ENCODE data around the gene HS3ST1.

HS3ST1 gene

DNA sequence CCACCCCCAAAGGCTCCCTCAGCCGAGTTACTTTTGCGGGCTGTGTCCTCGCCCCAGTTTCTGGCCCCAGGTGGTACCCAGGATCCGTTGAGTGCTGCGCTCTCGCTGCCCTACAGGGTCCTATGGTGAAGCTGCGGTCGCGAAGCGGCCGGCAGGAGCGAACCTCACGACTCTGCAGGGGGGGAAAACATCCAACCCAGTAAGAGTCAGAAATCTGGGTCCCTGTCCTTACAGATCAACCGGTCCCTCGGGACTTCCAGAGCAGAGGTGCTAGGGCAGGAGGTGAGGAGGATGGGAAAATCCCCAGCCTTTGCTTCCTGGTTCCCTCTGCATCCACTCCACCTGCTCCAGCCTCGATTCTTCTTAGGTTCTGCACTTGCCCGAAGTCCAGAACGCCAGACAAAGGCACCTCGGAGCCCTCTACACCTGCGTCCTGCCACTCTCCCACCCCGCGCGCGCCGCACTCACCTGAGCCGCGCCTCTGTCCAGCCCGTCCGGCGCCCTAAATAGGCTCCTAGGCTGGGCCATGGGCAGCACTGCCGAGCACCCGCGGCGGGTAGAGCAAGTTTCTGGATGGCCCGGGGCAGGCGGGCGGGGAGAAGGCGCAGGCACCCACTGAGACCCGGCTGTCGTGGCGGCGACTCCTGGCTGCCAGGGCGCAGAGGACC is at the start of gene HS3ST1:
Gene HS3ST1 (minus strand): TSS at position 664 of the 668 bp plus-strand sequence. CDS start 28,889 bp downstream, outside the sequence.
- no peak for DNase-seq (ENCODE audit: extremely low read depth in 1 of 2, low read depth in 1 of 2)

DNA sequence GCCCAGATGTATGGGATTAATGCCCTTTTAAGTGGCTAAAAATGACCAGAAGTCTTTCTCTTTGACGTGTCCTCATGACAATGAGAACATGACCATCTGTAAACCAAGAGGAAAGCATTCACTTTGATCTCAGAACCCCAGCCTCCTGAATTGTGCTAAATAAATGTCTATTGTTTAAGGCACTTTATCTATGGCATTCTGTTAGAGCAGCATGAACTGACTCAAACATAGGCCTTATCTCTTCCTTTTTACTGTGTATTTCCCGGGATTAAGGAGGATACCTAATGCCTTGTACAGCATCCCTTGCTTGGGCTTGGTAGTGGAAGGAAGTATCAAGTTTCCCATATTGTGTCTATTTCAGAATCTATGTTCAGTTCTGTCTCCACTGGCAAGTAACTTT is 47.2 kb upstream of the HS3ST1 start:
- no peak for DNase-seq (ENCODE audit: extremely low read depth in 1 of 2, low read depth in 1 of 2)

DNA sequence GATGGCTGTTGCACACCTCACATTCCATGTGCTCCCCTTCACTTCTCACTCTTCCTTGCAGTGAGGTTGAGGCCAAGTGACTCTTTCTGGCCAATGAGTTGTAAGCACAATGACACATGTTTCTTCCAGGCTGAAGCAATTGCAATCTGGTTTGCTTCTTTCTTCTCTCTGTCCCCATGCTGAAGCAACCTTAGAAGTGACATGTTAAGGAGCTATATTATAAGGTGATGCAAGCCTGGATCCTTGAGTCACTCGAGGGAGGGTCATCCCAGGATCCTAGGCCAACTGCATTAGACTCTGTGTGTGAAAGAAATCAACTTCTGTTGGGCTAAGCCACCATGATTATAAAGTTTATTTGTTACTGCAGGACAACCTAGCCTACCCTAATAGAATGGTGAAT is 45.5 kb upstream of the HS3ST1 start:
- DNase-seq (ENCODE audit: extremely low read depth in 1 of 2, low read depth in 1 of 2) = no peak

DNA sequence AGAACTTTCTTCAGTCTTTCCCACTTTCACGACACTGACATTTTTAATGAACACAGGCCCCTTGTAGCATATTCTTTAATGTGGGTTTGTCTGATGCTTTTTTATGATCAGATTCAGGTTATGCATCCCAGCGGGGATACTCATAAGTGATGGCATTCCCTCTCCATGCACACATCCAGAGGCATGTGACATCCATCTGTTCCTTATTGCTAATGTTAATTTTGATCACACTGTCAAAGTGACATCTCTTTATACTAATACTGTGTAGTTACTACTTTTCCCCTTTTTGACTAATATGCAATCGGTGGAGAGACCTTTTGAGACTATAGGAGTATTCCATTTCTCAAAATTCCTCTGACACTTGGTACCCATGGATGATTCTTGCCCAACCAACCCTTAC is 43.8 kb upstream of the HS3ST1 start:
- DNase-seq (ENCODE audit: extremely low read depth in 1 of 2, low read depth in 1 of 2) = no peak

DNA sequence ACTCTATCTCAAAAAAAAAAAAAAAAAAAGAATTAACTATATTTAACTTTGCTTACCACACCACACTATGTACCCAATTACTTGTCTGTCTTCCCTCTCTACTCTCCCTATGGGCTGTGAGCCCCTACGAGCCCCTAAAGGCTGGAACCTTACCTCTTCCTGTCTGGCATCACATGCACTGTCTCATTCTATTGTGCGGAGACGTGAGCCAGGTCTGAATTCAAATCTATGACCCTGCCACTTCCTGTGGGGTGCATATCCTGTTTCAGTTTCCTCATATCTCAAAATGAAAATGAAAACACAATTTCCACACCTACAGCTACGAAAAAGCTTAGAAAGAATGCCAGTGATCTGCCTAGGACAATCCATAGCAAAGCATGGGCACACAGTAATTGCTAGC is 42.9 kb upstream of the HS3ST1 start:
- DNase-seq (ENCODE audit: extremely low read depth in 1 of 2, low read depth in 1 of 2) = peak in 1 of 2 donors; percentile 5

DNA sequence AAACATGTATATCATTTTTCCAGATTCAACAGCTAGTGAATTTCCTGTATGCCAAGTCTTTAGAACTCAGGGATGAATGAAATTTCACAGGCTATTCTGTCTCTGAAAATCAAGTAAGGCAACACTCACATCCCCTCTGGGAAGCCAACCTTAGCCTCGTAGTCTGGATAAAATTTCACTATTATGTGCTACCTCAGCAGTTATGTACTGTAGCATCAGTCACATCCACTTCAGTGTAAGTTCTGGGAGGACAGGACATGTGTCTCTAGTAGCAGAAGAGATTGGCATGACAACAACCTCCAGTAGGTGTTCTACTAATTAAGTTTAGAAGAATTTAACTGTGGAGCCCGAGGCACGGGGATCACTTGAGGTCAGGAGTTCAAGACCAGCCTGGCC is 42.4 kb upstream of the HS3ST1 start:
- no peak for DNase-seq (ENCODE audit: extremely low read depth in 1 of 2, low read depth in 1 of 2)

DNA sequence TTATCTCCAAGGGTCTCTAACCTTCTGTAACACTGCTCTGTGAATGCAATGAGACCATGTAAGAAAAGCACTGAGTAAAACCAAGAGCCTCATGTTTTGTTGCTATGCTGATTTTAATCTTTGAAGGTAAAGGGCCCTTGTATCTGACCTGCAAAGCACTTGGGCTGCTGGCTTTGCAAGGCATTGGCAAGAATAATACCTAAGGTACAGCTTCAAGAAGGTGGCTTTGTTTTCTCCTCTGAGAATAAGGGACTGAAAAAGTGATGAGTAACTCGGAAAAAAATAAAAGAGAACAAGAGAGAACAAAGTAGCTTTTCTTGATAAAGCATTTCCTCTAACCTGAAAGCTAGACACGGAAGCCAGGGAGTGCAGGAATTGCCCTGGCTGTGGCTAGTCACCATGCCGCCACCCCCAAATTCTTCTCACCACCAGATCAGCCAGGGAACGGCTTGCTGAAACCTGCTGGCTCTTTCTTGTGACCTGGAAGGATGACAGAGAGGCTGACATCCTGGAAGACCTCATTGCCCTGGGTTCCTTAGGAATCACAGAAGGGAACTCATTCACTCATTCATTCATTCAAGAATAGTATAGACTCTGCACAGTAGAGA is 41.8 kb upstream of the HS3ST1 start:
- DNase-seq (ENCODE audit: extremely low read depth in 1 of 2, low read depth in 1 of 2) = no peak

DNA sequence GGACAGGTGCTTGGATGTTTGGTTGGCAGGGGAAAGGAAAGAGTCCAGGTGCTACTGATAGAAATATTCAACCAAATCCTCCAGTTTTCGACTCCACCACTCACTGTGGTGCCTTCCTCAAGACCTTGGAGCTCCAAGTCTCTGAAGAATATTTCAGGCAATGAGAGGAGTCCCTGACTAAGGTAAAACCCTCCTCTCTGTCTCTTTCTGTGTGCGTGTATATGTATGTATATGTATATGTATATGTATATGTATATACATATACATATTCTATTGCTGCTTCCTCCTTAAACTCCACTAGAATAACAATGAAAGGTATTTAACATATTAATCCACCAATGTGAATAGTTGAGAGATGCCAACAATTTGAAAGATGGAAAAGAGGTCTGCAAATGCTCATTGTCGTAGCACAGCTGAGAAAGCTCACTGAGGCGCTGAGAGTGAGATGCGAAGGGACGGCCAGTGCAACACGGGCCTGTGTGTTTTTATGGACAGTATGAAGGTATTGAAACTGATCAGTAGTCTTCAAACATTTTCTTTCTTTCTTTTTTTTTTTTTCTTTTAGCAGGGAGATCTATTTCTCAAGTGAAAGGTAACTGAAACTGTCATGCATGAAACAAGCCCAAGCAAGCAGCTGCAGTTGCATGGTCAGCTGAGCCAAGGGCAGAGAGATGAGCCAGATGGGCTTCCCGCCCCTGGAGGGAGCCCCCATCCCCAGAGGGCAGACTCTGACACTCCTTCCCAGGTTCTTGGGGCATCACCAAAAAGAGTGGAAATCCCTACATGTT is 41.1 kb upstream of the HS3ST1 start:
- no peak for DNase-seq (ENCODE audit: extremely low read depth in 1 of 2, low read depth in 1 of 2)

DNA sequence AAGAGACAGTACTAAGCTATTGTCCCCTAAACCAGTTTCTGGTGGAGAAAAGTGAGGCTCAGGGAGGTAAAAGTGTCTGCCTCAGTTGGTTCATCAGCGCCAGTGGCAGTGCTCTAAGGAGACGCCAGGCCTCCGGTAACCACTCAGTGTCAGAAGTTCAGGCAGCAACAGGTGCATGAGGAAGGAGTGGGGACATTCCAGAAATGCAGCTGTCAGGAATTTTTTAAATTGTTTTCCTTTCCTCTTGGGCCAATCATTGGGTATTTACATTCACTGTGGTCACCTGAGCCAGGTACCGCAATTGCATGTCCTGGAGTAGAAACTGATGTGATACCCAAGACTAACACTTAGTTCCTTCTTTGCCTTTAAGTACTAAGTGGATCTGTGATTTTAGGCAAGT is 40.2 kb upstream of the HS3ST1 start:
- no peak for DNase-seq (ENCODE audit: extremely low read depth in 1 of 2, low read depth in 1 of 2)

DNA sequence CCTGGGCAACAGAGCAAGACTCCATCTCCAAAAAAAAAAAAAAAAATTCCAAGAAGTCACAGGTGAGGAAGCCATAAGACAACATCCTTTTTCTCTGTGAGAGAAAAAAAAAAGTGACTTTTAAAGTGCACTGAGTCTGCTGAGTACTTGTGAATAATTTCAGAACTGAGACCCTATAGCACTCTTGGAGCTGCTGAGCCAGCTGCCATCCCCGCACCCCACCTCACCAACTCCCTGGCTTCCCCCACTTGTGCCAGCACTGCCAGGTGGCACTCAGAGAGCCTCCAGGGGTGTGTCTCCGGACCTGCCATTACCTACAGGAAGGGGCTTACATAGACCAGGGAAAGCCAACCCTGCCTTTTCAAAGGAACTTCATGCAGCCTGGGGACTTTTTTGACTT is 39.2 kb upstream of the HS3ST1 start:
- DNase-seq (ENCODE audit: extremely low read depth in 1 of 2, low read depth in 1 of 2) = no peak

DNA sequence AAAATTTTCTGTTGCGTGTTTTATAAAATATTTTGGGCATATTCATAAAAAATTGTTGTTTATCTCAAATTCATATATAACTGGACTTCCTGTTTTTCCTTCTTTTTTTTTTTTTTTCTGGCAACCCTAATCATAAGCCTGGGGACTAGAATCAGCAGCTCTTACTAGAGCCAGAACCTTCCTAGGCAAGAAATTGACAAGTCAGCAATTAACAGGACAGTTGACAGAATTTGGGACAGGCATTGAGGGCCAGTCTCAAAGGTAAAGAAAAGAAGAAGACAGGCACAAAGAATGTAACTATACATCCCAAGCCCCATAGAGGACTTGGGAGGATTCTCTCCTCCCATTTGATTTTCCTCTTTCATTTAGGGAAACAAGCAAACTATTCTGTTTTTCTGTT is 35.0 kb upstream of the HS3ST1 start:
- no peak for DNase-seq (ENCODE audit: extremely low read depth in 1 of 2, low read depth in 1 of 2)

DNA sequence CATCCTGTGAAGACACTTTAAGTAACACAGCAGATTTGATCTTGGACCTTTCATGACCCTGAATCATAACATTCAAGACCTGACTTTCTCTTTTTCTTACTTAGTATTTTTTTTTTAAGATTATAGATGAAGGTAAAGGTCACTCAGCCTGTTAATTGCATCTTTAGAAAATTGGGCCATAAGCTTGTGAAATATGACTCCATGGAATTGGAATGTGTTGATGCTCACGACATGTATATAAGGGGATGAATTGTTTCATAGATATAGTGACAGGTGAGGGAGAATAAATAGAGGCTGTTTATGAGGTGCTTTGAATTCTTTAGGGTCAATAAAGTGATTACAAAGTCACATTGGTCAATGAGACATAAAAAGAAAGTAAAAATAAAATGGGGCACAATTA is 27.7 kb upstream of the HS3ST1 start:
- no peak for DNase-seq (ENCODE audit: extremely low read depth in 1 of 2, low read depth in 1 of 2)

DNA sequence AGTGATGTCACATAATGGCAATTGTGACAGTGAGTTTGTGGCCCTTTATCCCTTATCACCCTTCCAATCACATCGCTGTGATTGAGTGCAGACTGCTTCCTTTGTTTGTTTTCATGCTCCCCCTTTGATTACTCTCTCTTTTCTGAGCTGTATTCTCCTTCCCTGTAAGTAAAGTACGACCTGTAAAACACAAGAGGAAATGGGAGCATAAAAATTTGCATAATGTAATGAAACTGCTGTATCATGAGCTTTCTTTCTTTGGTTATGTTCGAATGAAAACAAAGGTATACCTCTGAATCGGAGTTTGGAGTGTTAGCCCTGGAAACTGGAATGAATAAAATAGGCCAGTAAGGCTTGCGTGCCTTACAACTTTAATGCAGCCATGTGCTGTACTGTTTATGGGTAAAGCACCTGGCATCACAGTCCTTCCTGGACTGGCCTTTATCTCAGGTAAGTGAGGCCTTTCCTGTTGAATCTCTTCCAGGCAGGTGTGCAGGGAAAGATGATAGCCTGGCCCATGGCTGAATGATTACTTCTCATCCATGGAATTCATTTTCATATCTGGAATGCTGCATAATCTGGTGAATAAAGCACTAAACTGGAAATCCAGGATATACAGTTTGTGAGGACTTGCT is 26.6 kb upstream of the HS3ST1 start:
- no peak for DNase-seq (ENCODE audit: extremely low read depth in 1 of 2, low read depth in 1 of 2)

DNA sequence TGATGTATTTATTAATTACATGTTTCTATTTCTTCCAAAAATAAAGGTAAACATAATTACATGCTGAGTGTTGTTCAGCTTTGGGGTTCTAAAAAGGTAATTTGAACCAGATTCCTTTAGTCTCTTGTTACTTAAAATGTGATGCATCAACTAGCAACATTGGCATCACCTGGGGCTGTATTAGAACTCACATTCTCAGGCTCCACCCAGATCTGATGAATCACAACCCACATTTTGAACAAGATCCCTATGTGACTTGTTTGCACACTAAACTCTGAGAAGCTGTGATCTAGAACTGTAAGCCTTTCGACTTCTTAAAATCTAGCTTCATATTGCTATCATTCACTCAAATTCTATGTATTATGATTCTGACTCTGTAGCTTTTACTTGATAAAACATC is 23.0 kb upstream of the HS3ST1 start:
- no peak for DNase-seq (ENCODE audit: extremely low read depth in 1 of 2, low read depth in 1 of 2)

DNA sequence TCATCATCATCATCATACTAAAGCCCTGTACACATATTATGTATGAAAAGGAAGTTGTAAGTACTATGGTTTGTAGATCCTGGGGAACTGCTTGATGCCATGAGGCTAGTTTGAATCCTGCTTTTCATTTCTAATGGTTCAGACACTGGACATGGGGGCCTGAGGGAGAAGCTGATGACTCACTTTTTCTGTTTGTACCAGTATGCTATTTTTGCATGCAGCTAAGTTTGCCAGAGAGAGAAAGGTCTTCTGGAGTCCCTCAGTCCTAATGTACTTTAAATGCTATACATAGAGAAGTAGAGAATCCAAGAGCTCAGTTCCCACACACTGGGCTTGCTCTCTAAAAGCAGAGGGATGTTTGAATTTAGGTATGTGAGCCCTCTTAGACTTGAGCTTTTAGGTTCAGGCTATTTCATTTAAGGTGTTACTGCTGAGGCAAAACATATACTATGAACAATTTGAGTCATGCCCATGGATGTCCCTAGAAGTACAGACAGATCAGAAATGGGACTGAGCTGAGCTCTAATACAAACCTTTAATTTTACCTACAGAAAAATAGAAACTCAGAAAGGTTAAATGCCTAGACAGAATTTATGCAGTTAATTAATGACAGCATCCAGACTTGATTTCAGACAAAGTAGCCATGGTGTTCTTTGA is 17.6 kb upstream of the HS3ST1 start:
- DNase-seq (ENCODE audit: extremely low read depth in 1 of 2, low read depth in 1 of 2) = no peak

DNA sequence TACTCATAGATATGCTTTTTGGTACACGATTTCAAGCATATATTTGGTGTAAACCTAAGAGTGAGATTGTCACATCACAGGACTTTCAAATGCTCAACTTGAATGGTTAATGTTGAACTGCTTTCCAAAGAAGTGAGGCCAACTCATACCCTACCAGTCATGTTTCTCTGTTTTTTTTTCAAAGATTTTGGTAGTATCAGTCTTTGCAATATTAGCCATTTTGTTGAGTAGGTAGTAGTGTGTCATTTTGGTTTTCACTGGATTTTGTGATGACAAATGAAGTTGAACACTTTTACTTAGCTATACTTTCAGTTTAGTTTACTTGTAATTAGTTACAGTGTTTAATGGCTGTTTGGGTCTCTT is 12.5 kb upstream of the HS3ST1 start:
- no peak for DNase-seq (ENCODE audit: extremely low read depth in 1 of 2, low read depth in 1 of 2)

DNA sequence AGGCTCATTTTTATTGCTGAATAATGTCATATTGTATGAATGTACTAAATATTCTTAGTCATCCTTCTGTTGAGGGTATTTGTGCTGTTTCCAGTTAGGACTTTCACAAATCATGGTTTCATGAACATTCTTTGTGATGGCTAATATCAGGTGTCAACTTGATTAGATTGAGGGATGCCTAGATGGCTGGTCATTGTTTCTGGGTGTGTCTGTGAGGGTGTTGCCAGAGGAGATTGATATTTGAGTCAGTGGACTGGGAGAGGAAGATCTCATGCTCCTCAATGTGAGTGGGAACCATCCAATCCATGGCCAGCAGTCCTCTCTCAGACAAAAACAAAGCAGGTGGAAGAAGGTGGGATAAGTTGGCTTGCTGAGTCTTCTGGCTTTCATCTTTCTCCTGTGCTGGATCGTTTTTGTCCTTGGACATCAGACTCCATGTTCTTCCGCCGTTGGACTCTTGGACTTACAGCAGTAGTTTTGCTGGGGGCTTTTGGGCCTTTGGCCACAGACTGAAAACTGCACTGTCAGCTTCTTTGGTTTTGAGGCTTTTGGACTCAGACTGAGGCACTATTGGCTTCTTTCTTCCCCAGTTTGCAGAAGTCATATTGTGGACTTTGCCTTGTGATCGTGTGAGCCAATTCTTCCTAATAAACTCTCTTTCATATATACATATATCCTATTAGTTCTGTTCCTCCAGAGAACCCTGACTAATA is 11.9 kb upstream of the HS3ST1 start:
- no peak for DNase-seq (ENCODE audit: extremely low read depth in 1 of 2, low read depth in 1 of 2)

DNA sequence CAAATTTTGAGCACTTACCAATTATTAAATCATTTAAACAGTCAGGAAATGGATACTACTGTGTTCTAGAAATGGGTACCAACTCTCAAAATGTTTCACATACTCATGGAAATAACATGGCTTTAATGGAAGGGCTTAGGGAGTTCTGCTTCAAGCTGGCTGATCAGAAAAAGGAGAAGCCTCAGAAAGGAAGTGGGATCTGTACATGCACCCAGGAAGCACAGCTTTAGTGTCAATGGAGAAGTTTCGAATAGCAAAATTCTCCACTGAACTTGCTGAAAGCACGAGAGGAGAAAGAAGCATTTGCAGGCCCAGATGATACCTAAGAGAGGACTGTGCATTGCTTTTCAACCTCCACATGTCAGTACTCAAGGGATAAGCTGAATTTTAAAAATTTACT is 11.1 kb upstream of the HS3ST1 start:
- DNase-seq (ENCODE audit: extremely low read depth in 1 of 2, low read depth in 1 of 2) = no peak

DNA sequence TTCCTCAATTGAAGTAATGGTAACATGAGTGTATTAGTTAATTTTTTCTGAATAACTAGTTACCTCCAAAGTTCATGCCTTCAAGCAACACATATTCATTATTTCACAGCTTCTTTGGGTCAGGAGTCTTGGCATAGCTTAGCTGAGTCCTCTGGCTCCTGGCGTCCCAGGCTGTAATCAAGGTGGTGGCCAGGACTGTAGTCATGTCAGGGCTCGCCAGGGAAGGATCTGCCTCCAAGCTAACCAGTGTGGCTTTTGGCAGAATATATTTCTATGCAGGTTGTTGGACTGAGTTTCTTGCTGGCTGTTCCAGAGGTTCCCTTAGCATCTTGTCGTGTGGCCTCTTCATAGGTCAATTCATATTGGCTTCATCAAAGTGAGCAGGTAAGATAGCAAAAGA is 10.0 kb upstream of the HS3ST1 start:
- no peak for DNase-seq (ENCODE audit: extremely low read depth in 1 of 2, low read depth in 1 of 2)

DNA sequence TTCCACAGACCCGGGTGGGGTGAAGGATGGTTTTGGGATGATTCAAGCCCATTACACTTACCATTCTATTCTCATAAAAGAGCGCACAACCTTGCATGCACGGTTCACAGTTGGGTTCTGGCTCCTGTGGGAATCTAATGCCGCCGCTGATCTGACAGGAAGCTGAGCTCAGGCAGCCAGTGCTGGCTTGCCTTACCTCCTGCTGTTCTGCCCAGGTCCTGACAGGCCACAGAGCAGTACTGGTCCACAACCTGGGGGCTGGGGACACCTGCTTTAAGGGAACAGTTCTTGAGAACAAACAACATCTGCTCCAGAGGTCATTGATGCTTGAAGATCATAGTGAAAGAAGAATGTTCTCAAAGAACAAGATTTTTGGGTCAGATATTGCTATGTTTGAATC is 8.0 kb upstream of the HS3ST1 start:
- DNase-seq (ENCODE audit: extremely low read depth in 1 of 2, low read depth in 1 of 2) = no peak

DNA sequence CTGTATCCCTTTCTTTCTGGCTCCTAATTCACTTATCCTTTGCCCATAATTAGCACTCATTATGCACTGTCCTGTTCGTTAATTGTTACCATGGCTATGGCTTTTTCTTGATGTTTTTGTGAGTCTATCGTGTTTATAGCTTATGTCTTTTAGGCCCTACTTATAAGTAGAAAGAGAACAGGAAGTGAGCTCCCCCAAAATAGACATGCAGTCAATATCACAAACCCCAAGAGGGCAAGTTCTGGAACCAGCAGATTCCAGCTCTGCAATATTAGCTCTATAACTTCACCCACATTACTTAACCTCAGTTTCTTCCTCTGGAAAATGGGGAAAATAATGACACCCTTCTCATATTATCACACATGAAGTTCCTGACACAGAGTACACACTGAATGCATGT is 7.4 kb upstream of the HS3ST1 start:
- no peak for DNase-seq (ENCODE audit: extremely low read depth in 1 of 2, low read depth in 1 of 2)
